ENCODE measurements around the gene KSR1.

KSR1 gene

DNA sequence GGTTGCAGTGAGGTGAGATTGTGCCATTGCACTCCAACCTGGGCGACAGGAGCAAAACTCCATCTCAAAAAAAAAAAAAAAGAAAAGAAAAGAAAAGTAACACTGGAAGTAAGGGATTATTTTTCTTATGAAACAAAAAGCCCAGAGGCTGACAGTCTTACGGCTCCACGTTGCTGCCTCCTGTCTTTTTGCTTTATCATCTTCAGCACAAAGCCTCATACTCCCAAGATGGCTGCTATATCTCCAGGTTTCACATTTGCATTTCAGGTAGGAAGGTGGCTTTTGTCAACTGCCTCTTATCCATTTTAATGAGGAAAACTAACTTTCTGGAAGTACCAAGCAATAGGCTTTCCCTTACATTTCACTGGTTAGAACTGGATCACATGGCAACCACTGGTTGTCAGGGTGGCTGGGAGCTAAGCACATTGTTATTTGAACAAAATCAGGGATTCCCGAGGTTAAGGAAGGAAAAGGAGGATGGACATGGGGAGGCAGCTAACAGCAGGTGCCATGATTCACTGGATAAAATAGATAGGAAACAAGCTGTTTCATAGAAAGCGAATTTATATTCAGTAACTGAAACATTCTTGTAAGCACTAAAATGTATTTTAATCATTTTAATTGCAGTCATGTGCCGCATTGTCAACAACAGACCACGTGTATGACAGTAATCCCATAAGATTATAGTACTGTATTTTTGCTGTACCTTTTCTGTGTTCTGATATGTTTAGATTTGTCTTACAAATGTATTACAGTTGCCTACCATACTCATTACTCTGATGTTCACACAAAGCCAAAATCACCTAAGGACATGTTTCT lies 58.6 kb downstream of the KSR1 start:
- DNase-seq (ENCODE audit: low spot score): no peak

DNA sequence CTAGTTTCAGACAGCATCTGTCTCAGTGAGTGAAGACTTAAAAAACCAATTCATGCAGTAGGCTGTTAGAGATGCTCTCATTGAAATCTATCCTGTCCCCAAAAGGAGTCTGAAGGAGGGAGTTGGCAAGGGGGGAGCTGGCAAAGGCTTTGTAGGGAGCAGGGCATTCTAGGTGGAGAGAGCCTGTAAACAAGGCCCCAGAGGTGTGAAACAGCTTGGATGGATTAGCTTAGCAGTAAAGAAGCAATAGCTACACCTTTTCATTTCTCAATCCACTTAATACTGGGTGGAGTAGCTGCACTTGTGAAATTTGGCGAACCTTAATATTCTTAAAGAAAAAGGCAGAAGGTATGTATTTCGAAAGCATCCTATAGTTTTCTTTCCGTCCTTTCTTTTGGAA lies 61.8 kb downstream of the KSR1 start:
- DNase-seq (ENCODE audit: low spot score): no peak

DNA sequence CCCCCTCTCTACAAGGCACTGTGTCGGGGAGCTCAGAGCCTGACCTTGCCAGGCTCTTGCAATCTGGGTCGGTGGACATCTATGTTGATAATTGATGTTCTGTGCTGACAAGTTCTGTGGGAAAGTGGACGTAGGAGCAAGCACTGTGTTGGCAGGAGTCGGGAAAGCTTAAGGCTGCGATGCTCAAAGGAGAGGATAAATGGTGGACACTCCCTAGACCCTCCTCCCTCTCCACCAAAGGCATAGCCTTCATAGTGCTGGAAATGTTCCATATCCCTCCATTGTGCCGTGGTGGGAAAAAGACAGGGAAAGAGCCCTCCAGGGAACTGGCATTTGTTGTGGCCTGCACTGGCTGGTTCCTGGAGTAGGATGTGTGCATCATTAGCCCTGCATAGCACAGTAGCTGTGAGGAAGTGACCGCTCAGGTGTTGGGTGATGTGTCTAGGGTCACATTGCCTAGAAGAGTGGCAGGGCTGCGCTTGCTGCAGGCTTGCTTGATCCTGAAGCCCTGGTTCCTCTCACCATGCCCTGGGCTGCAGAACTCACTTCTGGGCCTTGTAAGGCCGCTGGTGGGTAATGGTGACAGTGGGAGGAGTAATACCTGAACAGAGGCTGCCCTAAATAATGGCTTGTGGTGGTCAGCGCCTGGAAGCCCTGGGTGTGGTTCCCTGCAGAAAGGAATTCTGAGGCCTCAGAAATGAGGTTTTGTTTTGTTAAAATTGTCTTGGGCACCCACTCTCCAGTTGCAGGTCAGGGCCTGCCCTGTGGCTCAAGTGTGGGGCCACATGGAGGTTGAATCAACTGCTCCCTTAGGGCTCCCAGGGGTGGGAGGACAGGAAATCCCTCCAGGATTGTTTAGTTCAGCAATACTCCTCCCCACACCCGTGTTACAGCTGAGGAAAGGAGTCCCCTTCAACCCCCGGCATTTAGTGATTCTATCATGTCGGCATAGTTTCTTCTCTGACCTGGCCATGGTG lies 62.6 kb downstream of the KSR1 start:
- DNase-seq (ENCODE audit: low spot score): no peak

DNA sequence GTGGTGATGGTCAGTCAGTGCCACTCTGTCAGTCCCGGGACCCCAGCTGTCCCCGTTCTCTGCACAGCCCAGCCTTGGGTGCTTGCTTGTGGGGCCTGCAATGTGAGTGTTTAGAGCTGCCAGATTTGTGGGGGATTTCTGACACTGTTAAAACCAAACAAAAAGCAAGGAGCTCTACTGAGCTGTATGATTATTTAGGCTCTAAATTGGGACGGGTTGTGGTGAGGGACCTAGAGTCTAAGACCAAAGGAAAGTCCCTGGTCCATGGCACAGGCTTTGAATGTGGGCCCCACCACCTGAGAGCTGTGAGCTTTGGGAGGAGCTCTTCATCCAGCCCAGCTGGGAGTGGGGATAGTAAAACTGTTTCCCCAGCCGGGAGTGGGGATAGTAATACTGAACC lies 63.3 kb downstream of the KSR1 start:
- DNase-seq (ENCODE audit: low spot score): no peak

DNA sequence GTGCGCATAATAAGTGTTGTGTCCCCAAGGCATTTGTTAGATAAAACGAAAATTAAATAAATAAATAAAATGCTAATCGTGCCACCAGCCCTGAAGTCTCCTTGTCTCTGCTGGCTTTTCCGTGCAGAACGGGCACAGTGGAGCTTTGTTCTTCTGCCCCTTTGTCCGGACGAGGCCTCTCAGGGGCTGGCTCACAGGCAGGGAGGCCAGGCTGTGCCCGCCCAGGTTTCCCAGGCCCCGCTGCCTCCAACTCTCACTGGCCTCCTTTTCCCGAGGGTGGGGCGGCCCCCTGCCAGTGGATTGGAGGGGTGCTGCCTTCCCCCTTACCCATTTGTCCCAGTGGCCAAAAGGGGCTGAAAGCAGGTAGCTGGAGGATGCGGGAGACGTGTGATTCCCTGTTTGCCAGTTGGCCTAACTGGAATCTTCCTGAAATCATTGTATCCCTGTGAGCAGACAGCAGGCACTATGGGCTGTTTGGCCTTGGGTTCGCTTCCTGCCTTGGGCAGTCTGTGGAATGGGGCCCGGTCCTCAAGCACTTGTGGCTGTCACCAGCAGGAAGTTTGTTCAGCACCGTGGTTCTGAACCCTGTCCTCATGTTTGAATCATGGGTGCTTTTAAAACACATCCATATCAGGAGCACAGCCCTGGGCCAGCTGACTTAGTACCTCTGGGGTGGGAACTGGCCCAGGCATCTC lies 64.4 kb downstream of the KSR1 start:
- no peak for DNase-seq (ENCODE audit: low spot score)

DNA sequence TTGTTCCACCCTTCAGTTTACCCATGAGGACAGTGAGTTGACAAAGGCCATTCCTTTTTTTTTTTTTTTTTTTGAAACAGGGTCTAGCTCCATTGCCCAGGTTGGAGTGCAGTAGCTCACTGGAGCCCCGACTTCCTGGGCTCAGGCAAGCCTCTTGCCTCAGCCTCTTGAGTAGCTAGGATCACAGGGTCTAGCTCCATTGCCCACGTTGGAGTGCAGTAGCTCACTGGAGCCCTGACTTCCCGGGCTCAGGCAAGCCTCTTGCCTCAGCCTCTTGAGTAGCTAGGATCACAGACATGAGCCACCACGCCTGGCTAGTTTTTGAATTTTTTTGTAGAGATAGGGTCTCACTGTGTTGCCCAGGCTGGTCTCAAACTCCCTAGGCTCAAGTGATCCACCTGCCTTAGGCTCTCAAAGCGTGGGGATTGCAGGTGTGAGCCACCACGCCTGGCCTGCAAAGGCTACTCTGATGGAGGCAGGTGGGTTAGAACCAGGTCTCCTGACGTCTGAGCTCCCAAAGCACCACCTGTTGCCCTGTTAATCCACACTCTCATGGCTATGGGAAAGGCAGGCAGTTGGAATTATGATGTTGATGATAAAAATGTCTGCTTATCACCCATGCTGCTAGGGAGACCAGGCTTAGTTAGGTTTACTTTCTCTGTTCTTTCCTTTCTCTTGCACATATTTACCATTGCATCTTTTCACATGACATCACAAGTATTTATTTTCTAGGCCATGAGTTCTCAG lies 65.2 kb downstream of the KSR1 start:
- DNase-seq (ENCODE audit: low spot score): no peak

DNA sequence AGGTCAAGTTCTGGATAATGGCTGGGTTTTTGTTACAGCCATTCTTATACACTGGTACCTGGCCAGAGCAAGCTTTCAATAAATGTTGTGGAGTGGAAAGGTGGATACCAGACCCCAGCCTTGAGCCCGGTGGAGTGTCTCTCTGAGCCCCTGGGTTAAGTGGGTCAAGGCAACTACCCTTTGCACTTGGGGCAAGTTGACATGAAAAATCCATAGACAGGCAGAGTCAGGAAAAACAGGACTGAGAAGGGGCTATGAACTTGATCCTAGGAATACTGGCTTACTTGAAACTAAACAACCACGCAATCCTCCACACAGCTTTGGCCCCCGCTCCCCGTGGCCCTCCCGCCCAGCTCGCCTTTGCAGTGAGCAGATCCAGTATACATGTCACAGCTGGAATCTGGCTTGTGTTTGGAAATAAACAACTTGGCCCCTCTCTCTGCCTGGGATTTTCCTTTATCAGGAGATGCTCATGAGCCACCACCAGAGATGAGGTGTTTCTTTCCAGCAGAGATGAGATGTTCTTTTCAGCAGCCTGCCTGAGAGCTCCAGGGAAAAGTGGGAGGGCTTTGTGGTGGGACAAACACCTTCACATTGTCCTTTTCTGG lies 65.9 kb downstream of the KSR1 start:
- no peak for DNase-seq (ENCODE audit: low spot score)

DNA sequence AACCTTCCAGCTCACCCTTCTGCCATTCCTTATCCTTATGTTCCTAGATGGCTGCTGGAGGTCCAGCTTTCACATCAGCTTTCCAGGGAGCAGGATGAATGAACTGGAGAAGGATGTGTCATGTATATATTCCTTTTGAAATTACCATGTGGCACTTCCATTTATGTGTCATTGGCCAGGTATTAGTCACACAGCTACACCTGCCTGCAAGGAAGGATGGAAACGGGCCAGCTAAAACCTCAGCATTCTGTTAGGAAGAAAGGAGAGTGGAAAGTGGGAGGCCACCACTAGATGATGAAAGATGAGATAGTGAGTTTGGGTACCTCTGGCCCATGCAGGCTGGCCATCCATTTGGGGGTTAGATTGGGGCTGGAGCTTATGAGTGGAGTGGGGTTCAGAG lies 67.5 kb downstream of the KSR1 start:
- no peak for DNase-seq (ENCODE audit: low spot score)

DNA sequence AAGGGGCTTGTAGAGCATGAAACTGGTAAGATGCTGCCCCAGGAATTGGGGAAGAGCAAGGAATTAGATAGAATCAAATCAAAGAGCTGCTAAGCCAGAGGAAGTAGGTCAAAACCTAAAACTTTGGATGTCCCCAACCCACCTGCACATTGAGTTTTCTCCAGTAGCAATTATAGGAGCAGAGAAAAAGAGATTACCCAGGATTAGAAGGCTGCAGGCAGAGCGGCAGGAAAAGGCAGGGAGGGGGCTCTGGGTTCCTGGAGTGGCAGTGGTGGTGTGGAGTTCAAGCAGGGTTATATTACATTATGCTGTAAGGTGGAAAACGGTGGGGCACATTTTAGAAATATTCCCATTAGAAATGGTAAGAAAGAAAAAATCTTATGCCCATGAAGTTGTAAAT lies 68.3 kb downstream of the KSR1 start:
- no peak for DNase-seq (ENCODE audit: low spot score)

DNA sequence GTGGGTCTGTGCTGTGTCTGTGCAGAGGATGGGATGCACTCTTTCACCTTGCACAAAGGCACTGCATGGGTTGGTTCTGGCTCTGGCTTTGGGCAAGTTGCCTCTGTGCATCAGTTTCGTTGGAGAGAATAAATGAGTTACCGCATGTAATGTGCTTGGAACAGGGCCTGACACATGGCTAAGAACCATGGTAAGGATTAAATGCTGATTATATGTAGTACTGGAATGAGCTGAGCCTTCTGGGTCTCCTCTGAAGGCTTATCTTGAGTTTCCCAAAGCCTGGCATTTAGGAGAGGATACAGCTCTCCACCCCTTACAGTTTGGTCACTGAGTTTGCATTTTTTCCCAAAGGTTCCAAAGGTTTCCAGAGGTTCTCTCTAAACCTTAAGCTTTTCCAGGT lies 69.1 kb downstream of the KSR1 start:
- DNase-seq (ENCODE audit: low spot score): no peak

DNA sequence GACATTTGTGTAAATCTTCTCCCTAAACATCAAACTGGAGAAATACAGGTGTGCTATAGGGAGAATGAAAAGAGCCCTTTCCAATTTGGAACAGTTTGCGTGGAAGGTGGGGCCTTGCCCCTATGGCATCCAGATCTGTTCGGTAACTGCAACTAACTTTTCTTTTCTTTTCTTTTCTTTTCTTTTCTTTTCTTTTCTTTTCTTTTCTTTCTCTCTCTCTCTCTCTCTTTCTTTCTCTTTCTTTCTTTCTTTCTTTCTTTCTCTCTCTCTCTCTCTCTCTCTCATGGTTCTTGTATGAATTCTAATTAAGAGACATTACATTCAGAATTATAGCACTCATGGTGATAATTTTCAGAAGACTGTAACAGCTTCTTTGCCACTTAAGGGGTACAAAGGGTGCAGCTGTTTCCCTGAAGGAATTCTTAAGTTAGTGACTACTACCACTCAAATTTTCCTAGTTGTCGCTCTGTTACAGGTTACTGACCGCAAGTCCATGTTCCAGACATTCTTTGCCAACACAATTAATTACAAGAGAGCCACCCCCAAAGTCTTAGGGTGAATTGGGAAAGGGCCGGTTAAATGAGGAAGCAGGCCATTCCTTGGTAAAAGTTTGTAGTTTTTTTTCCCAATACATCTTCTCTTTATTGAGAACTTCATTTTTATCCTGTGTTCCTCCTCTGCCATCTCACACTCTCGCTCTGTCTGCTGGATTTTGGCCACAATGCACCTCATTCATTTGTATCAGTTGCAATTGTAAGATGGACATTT lies 69.8 kb downstream of the KSR1 start:
- no peak for DNase-seq (ENCODE audit: low spot score)

DNA sequence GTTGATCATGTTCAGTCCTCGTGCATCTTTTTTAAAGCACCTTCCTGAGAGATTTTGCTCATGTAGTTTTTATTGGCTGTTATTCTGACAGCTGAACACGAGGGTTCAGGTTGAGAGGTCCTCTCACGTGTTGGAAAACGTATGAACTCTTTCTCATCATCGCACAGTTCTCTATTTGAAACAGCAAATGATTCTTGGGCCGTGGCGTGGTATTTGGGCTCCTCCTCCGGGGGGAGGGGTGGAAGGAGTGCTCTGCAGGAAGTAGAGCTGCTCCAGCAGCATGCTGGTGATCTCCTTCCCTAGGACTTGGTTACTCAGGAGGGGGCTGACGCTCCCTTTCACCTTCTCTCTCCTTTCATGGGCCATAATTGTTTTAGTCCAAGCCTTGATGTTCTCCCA lies 70.4 kb downstream of the KSR1 start:
- peak; percentile 11 for DNase-seq (ENCODE audit: low spot score)

DNA sequence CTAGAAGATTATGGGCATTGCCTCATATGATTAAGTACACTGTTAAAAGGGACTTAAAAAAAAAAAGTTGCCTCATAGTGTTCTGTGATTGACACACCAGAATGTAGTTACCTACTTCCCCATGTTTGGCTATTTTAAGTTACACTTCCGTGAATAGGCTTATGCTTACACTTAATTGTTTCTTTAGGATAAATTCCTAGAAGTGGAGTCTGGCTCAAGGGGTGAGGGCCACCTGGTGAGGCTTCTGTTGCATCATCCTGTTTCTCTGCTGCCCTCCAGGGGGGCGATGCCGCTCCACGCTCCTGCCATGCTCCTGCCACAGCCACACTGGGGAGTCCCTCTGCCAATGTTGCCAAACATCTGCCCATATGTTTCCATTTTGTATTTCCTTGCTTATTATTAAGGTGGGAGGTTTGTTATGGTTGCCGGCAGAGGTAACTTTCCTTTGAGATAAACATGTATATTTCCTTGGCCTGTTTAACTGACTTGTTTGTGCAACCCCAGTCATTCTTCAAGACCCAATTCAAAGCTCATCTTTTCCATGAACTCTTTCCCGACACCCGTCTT lies 73.1 kb downstream of the KSR1 start:
- DNase-seq (ENCODE audit: low spot score): no peak

DNA sequence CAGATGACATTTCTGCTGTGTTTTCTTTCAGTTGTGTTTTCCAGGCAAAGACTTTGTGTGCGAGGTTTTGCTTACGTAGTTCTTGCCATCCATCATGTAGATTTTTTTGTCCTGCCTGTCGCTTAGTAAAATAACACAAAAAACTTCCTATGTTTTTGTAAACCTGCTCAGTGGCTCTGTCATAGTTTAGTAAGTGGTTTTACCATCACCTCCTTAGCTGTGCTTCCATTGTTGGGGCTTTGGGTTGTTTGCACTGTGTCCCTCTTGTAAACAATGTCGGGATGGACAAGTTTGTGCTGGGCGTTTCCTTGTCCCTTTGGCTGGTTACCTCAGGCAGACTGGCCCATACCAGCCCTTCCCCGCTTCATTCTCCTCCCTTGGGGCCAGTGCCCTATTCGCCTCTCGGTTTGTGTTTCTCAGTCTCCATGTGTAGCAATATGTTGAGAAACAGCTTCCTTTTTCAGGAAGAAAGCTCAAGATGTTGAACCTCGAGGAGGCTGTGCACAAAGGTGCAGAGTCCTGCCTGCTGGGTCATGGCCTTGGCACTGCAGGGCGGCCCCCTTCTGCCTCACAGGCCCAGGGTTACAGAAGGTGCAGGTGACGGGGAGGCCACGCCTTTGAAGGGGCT lies 74.6 kb downstream of the KSR1 start:
- no peak for DNase-seq (ENCODE audit: low spot score)

DNA sequence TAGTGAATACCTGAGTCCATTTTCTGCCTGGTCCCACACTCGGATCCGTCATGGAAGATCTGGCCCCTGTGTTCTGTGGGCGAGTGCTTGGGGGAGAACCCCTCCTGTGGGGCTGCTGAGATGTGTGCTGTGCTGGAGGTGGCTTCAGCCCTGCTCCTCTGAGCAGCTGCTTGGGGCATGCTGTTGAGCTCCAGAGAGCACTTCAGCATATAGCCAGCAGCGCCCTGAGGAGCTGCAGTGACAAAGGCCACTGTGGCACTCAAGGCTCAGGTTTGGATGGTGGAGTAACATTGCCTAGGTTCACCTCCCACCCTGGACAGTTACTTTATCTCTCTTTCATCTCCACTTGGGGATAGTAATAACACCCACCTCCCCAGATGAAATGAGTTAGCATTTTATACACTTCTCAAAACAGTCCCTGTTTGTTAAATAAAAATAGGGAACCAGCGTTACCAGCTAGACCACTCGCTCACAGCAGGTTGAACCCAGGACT lies 75.3 kb downstream of the KSR1 start:
- DNase-seq (ENCODE audit: low spot score): no peak

DNA sequence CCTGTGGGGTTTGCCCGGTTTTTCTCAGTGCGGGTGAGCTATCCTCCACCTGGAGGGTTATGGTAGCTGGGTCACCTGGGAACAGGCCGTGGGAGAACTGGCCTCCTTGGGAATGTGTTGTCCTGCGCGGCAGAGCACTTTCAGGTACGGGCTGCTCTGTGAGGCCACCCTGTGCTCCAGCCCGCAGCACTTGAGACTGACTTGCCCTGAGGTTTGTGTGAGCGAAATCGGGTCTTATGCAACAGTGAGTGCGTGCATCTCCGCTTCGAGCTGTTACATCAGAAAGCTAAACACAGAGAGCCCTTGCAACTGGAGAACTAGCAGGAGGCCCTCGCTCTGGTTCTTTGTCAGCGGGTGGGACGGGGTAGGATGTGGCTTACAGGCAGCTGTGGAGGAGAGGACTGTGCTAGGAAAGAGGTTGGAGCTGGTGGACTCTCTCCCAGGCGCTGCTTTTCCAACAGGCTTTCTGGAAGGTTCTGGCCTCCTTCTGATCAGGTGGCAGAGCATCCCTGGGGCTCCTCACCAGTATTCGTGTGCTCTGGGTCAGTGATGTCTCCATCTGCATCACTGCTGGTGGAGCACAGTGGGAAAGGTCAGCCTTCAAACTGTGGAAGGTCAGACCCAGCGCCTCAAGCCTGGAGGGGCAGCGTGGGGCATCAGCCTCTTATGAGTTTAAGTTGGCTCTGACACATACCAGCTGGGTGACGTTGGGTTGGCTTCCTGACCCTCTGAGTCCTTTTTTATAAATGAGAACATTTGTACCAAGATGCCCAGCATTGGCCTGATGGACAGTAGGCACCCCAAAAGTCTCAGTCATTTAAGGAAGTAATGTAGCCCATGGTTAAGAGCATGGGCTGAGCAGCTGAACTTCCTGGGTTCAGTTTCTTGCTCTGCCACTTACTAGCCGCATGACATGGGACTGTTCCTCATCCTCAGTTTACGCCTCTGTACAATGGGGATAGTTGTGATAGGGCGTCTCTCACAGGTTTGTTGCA lies 76.3 kb downstream of the KSR1 start:
- peak; percentile 7 for DNase-seq (ENCODE audit: low spot score)

DNA sequence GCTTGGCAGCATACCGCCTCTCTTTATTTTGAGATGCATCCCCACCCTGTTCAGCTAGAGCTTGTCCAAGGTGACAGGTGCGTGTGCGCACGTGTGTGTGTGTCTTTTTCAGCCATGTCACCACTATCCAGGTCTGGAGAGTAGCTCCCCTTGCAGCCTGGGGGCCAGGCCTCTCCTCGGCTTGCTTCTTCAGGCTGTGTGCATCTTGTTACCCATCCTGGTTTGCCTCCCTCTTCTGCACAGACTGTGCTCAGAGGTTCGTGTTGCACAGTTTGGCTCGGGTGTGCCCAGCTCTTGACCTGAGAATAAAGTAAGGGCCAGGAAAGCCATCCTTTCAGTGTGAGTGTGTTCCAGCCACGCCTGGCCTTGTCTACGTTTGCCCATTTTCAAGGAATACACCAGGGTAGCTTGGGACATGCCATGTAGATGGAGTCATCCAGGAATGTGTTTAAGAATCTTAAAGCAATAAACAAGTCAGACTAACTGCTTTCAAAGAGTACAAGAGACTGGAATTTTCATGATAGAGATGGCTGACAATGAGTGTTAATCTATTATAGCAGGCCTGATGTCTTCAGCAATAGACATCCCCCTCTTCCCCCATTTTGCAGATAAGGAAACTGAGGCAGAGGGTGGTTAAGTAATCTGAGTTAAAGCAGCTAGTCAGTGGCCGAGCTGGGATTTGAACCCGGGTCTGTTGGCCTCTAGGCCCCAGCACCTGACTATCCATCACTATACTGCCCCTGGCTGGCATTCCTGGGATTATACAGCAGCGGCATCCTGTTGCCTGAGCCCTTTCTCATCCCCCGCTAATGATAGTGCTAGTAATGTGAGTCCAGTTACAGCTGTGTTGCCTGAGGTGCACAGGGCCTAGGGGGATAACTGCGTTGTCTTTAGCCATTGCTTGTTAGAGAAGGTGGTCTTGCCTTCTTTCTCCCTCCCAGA lies 77.9 kb downstream of the KSR1 start:
- no peak for DNase-seq (ENCODE audit: low spot score)

All from CD4-positive, alpha-beta T cell treated with Interleukin-2 at 100 ng/mL for 4 hours (primary cell).